K562 (cell line): ENCODE results near the gene PICK1. TPM values are rescaled to one million over a fixed set of nuclear protein-coding genes. Genes with fewer than 3 reads are reported as not detected.

Source experiments
- ARID2 ChIP-seq: fragments of 450-650 bp; IDR thresholded peaks from 2 replicates; pipeline ENCODE4 v1.6.1; 2017; ENCODE audit warnings: antibody characterized with exemption, mild to moderate bottlenecking
- BRD4 ChIP-seq: fragments of 200-600 bp; sonication (generic); IDR thresholded peaks from 2 replicates; pipeline ENCODE4 v1.6.1; 2017; ENCODE audit warnings: inconsistent platforms
- CC2D1A ChIP-seq: fragments of 450-650 bp; IDR thresholded peaks from 2 replicates; pipeline ENCODE4 v1.6.1; 2017; ENCODE audit warnings: mild to moderate bottlenecking
- CEBPB ChIP-seq: fragments of 450-650 bp; IDR thresholded peaks from 2 replicates; pipeline ENCODE4 v1.6.1; 2016; ENCODE audit warnings: missing genetic modification characterization, missing compliant biosample characterization
- CREB5 ChIP-seq: fragments of 250-450 bp; sonication (Bioruptor Pico); IDR thresholded peaks from 2 replicates; pipeline ENCODE4 v1.5.0; 2020; ENCODE audit warnings: mild to moderate bottlenecking
- DACH1 ChIP-seq: fragments of 450-650 bp; IDR thresholded peaks from 2 replicates; pipeline ENCODE4 v1.6.1; 2018; ENCODE audit not compliant: partially characterized antibody
- EHMT2 ChIP-seq: fragments of 450-650 bp; IDR thresholded peaks from 2 replicates; pipeline ENCODE4 v1.6.1; 2018; ENCODE audit warnings: antibody characterized with exemption
- FOXA3 ChIP-seq, 2 experiments: fragments of 450-650 bp in 1 of 2; sonication (generic) in 1 of 2; formaldehyde crosslinking; IDR thresholded peaks in 1 of 2; conservative IDR thresholded peaks in 1 of 2; 2 replicates each; pipeline versions ENCODE4 v1.4.0 to v1.8.0; 2020 to 2022; ENCODE audit warnings: mild to moderate bottlenecking in 2 of 2, missing genetic modification reagents in 1 of 2
- HSF4 ChIP-seq: fragments of 250-450 bp; sonication (Bioruptor Pico); IDR thresholded peaks from 2 replicates; pipeline ENCODE4 v2.1.2; 2022; ENCODE audit warnings: mild to moderate bottlenecking, moderate library complexity, borderline replicate concordance
- IFI16 ChIP-seq: fragments of 250-450 bp; sonication (Bioruptor Pico); IDR thresholded peaks from 2 replicates; pipeline ENCODE4 v2.1.2; 2022; ENCODE audit warnings: mild to moderate bottlenecking, inconsistent platforms
- JUNB ChIP-seq: fragments of 450-650 bp; formaldehyde crosslinking; conservative IDR thresholded peaks from 2 replicates; pipeline ENCODE4 v1.4.0; 2020; ENCODE audit warnings: mild to moderate bottlenecking
- KDM4B ChIP-seq, 2 experiments: fragments of 450-650 bp in 1 of 2; sonication (generic) in 1 of 2; IDR thresholded peaks; 2 replicates each; pipeline ENCODE4 v1.6.1; 2016 to 2017; ENCODE audit warnings: borderline replicate concordance in 2 of 2, antibody characterized with exemption in 1 of 2, low read depth in 1 of 2, mild to moderate bottlenecking in 1 of 2
- MAFK ChIP-seq: IDR thresholded peaks from 2 replicates; pipeline ENCODE4 v1.6.1; 2011; ENCODE audit warnings: low read length, improper control_type of control experiment
- MNT ChIP-seq, 2 experiments: fragments of 450-650 bp; conservative IDR thresholded peaks; 2 replicates each; pipeline ENCODE4 v1.6.1; 2017; ENCODE audit warnings: mild to moderate bottlenecking in 2 of 2, moderate library complexity in 2 of 2
- NCOR1 ChIP-seq: fragments of 450-650 bp; IDR thresholded peaks from 2 replicates; pipeline ENCODE4 v1.6.1; 2016; ENCODE audit warnings: mild to moderate bottlenecking, moderate library complexity
- PML ChIP-seq: IDR thresholded peaks from 2 replicates; pipeline ENCODE4 v1.6.1; 2012; ENCODE audit warnings: low read length, inconsistent platforms
- POLR3A ChIP-seq: IDR thresholded peaks from 2 replicates; pipeline ENCODE4 v1.6.1; 2011; ENCODE audit warnings: borderline replicate concordance, mild to moderate bottlenecking, moderate library complexity; ENCODE audit not compliant: insufficient read length, insufficient read depth; ENCODE audit errors: extremely low read depth
- RBM25 ChIP-seq: fragments of 200-400 bp; formaldehyde crosslinking; IDR thresholded peaks from 2 replicates; pipeline ENCODE4 v1.6.1; 2018; ENCODE audit warnings: low read length, low read depth, moderate library complexity; ENCODE audit not compliant: severe bottlenecking
- RNF2 ChIP-seq: sonication (generic); IDR thresholded peaks from 2 replicates; pipeline ENCODE4 v1.6.1; 2016
- SAP30 ChIP-seq: fragments of 200-600 bp; sonication (generic); IDR thresholded peaks from 2 replicates; pipeline ENCODE4 v1.6.1; 2012; ENCODE audit warnings: borderline replicate concordance, low read depth, mild to moderate bottlenecking, moderate library complexity, low read length, control low read depth, inconsistent platforms; ENCODE audit not compliant: insufficient read depth, poor library complexity, severe bottlenecking
- SMARCA4 ChIP-seq: fragments of 450-650 bp; IDR thresholded peaks from 2 replicates; pipeline ENCODE4 v1.6.1; 2016
- XRCC4 ChIP-seq: IDR thresholded peaks from one replicate; pipeline ENCODE4 v1.6.1; 2011; ENCODE audit not compliant: insufficient read depth, insufficient read length; ENCODE audit errors: extremely low read depth
- ZBED1 ChIP-seq: IDR thresholded peaks from 2 replicates; pipeline ENCODE4 v1.6.1; 2014
- ZC3H8 ChIP-seq: fragments of 450-650 bp; IDR thresholded peaks from 2 replicates; pipeline ENCODE4 v1.6.1; 2017
- ZFP30 ChIP-seq: fragments of 250-450 bp; sonication (Bioruptor Pico); IDR thresholded peaks from 2 replicates; pipeline ENCODE4 v1.8.0; 2022; ENCODE audit warnings: moderate library complexity, mild to moderate bottlenecking, inconsistent platforms, borderline replicate concordance
- ZNF165 ChIP-seq: fragments of 250-450 bp; sonication (Bioruptor Pico); IDR thresholded peaks from 2 replicates; pipeline ENCODE4 v1.4.0; 2020; ENCODE audit warnings: borderline replicate concordance
- ZNF311 ChIP-seq: fragments of 250-450 bp; sonication (Bioruptor Pico); IDR thresholded peaks from 2 replicates; pipeline ENCODE4 v1.4.0; 2020; ENCODE audit warnings: mild to moderate bottlenecking, moderate library complexity
- ZNF586 ChIP-seq: fragments of 450-650 bp; formaldehyde crosslinking; conservative IDR thresholded peaks from 2 replicates; pipeline ENCODE4 v1.4.0; 2020; ENCODE audit warnings: mild to moderate bottlenecking, moderate library complexity
- ZNF699 ChIP-seq: fragments of 250-450 bp; sonication (Bioruptor Pico); IDR thresholded peaks from 2 replicates; pipeline ENCODE4 v1.8.0; 2021; ENCODE audit warnings: mild to moderate bottlenecking, moderate library complexity; ENCODE audit not compliant: insufficient replicate concordance
- polyA plus RNA-seq, 8 experiments: library from polyadenylated mRNA; depleted of rRNA in 4 of 8; stranded (reverse) in 5 of 8; unstranded in 3 of 8; fragments of >200 nt; fragmentation: Nextera tagmentation in 2 of 8; fragmentation: Illumina TruSeq in 1 of 8; extraction: Ambion mirVana in 2 of 8; extraction: Trizol in 1 of 8; gene quantifications; 2 replicates each; pipeline versions ENCODE4 v1.2.1 to v1.2.3, GENCODE V29; 2011 to 2014; ENCODE audit warnings: inconsistent platforms in 1 of 8, missing spikeins in 1 of 8
- total RNA-seq, 7 experiments: library from RNA; depleted of rRNA in 6 of 7; stranded (reverse); fragments of >200 nt in 6 of 7; fragmentation: Illumina TruSeq in 2 of 7; extraction: Trizol in 2 of 7; gene quantifications; 2 replicates each; pipeline versions ENCODE4 v1.2.1 to v1.2.3, GENCODE V29; 2011 to 2021; ENCODE audit warnings: low replicate concordance in 1 of 7

PICK1 gene
- total and polyA plus RNA-seq, 9 of the 15 experiments (the other 6 are each of a cell fraction or from before 2014, with no cell fraction given), result 0.06 to 11.0 (median 7.9) TPM; not detected in 1

GRCh38 chr22:38056969-38057891 lies at the start of gene PICK1 (continued):
- TF ChIP-seq SAP30, result no peak
- no peak for TF ChIP-seq IFI16 (CRISPR knock-in tag)
- TF ChIP-seq ZBED1, result no peak
- no peak for TF ChIP-seq HSF4
- no peak for TF ChIP-seq BRD4
- no peak for TF ChIP-seq KDM4B (IDR thresholded peaks at IDR 0.05; ENCODE audit: borderline replicate concordance in 2 of 2, low read depth in 1 of 2)
- TF ChIP-seq CC2D1A, result no peak
- TF ChIP-seq POLR3A, result no peak
- TF ChIP-seq XRCC4, result no peak
- TF ChIP-seq ZC3H8, result no peak
- no peak for TF ChIP-seq ZNF165
- TF ChIP-seq ZNF586 (CRISPR knock-in tag), result no peak
- TF ChIP-seq CREB5 (CRISPR knock-in tag), result no peak
- no peak for TF ChIP-seq RNF2
- no peak for TF ChIP-seq JUNB (CRISPR knock-in tag)
- TF ChIP-seq MAFK, result no peak
- no peak for TF ChIP-seq DACH1
- peak; percentile 29 to 51; a peak in 2 of 4 replicates for TF ChIP-seq MNT (conservative IDR thresholded peaks at IDR 0.05)
- no peak for TF ChIP-seq PML
- no peak for TF ChIP-seq CEBPB (tag)
- no peak for TF ChIP-seq SMARCA4
- TF ChIP-seq RBM25, result no peak
- TF ChIP-seq FOXA3 (CRISPR knock-in tag; conservative IDR thresholded peaks at IDR 0.05 in 1 of 2, IDR thresholded peaks at IDR 0.05 in 1 of 2), result no peak
- TF ChIP-seq ZFP30 (CRISPR knock-in tag), result no peak
- TF ChIP-seq NCOR1, result no peak
- TF ChIP-seq ARID2, result no peak
- TF ChIP-seq ZNF311 (CRISPR knock-in tag), result no peak
- no peak for TF ChIP-seq EHMT2
- no peak for TF ChIP-seq ZNF699 (CRISPR knock-in tag)
